ENCODE results near the gene ZACN. TPM values are rescaled to one million over a fixed set of nuclear protein-coding genes. Genes with fewer than 3 reads are reported as not detected.
"Not testable (repeated sequence)": the region's sequence is repeated elsewhere in the genome, so short reads cannot be mapped to it uniquely, and the experiment has no call there.

Gene ZACN
- total RNA-seq, 1 donor from 2014 or later: not detected

GRCh38 chr17:76056882-76057281, 22.1 kb upstream of the ZACN start:
- Mint-ChIP-seq H3K4me1 (ENCODE audit: unreplicated experiment) (peaks cover 12% of the 10 kb centered on the region), H3K9me3 (ENCODE audit: unreplicated experiment) (no peaks in the 10 kb centered on the region), H3K4me3 (ENCODE audit: unreplicated experiment) (no peak overlapping the region), H3K36me3 (ENCODE audit: unreplicated experiment) (peaks cover 46% of the 10 kb centered on the region), H3K27ac (ENCODE audit: unreplicated experiment) (no peak overlapping the region), H3K27me3 (ENCODE audit: unreplicated experiment) (no peaks in the 10 kb centered on the region)
- DNase-seq (ENCODE audit: extremely low spot score, unreplicated experiment): no peak
- TF ChIP-seq CTCF (IDR thresholded peaks at IDR 0.05): no peak

- not testable (repeated sequence) for DNase-seq (ENCODE audit: extremely low spot score, unreplicated experiment); H3K27ac Mint-ChIP-seq (ENCODE audit: unreplicated experiment)
Measured at GRCh38 chr17:76058264-76058663, 20.7 kb upstream of the ZACN start.

GRCh38 chr17:76063875-76064546, 15.0 kb upstream of the ZACN start:
- Mint-ChIP-seq H3K36me3 (ENCODE audit: unreplicated experiment) (peaks cover 53% of the 10 kb centered on the region), H3K27me3 (ENCODE audit: unreplicated experiment) (no peaks in the 10 kb centered on the region), H3K27ac (ENCODE audit: unreplicated experiment) (no peak overlapping the region), H3K4me3 (ENCODE audit: unreplicated experiment) (no peak overlapping the region), H3K9me3 (ENCODE audit: unreplicated experiment) (no peaks in the 10 kb centered on the region), H3K4me1 (ENCODE audit: unreplicated experiment) (no peaks in the 10 kb centered on the region)
- no peak for TF ChIP-seq CTCF (IDR thresholded peaks at IDR 0.05)
- no peak for DNase-seq (ENCODE audit: extremely low spot score, unreplicated experiment)

More at GRCh38 chr17:76058264-76058663, 20.7 kb upstream of the ZACN start:
- Mint-ChIP-seq H3K4me1 (ENCODE audit: unreplicated experiment) (peaks cover 11% of the 10 kb centered on the region), H3K36me3 (ENCODE audit: unreplicated experiment) (peaks cover 50% of the 10 kb centered on the region)
- H3K4me3 Mint-ChIP-seq (ENCODE audit: unreplicated experiment); H3K9me3 Mint-ChIP-seq (ENCODE audit: unreplicated experiment); H3K27me3 Mint-ChIP-seq (ENCODE audit: unreplicated experiment): not testable (repeated sequence)

- Mint-ChIP-seq H3K9me3 (ENCODE audit: unreplicated experiment) (no peaks in the 10 kb centered on the region), H3K4me1 (ENCODE audit: unreplicated experiment) (peaks cover 7% of the 10 kb centered on the region), H3K36me3 (ENCODE audit: unreplicated experiment) (peaks cover 43% of the 10 kb centered on the region), H3K27ac (ENCODE audit: unreplicated experiment) (no peak overlapping the region), H3K4me3 (ENCODE audit: unreplicated experiment) (no peak overlapping the region), H3K27me3 (ENCODE audit: unreplicated experiment) (no peaks in the 10 kb centered on the region)
- no peak for TF ChIP-seq CTCF (IDR thresholded peaks at IDR 0.05)
- no peak for DNase-seq (ENCODE audit: extremely low spot score, unreplicated experiment)
Measured at GRCh38 chr17:76065775-76066174, 13.2 kb upstream of the ZACN start.

- no peak for DNase-seq (ENCODE audit: extremely low spot score, unreplicated experiment)
- H3K36me3 Mint-ChIP-seq (ENCODE audit: unreplicated experiment): peaks cover 4% of the 10 kb centered on the region
- peak overlapping the region; percentile 90 for H3K4me3 Mint-ChIP-seq (ENCODE audit: unreplicated experiment)
- H3K9me3 Mint-ChIP-seq (ENCODE audit: unreplicated experiment): no peaks in the 10 kb centered on the region
- peaks cover 22% of the 10 kb centered on the region for H3K27me3 Mint-ChIP-seq (ENCODE audit: unreplicated experiment)
- TF ChIP-seq CTCF (IDR thresholded peaks at IDR 0.05): no peak
- H3K27ac Mint-ChIP-seq (ENCODE audit: unreplicated experiment): peak overlapping the region; percentile 86
- peaks cover 31% of the 10 kb centered on the region for H3K4me1 Mint-ChIP-seq (ENCODE audit: unreplicated experiment)
Measured at GRCh38 chr17:76071531-76072147, 7.3 kb upstream of the ZACN start.
